AG04450 (cell line): ENCODE measurements around the gene AKT2. TPM values are rescaled to one million over a fixed set of nuclear protein-coding genes. Genes with fewer than 3 reads are reported as not detected.

Source experiments
- CTCF ChIA-PET: fragments of 300-600, 350-600 bp; formaldehyde crosslinking; extraction: SDS; loops from one replicate; lab custom pipeline; 2022; ENCODE audit warnings: antibody characterized with exemption, inconsistent platforms; lab: Charles Lee
- POLR2A ChIA-PET: fragments of 350-600 bp; formaldehyde crosslinking; extraction: SDS; loops from one replicate; lab custom pipeline; 2021; ENCODE audit warnings: antibody characterized with exemption, inconsistent platforms; lab: Yijun Ruan, JAX
- DNase-seq: peaks from one replicate; pipeline ENCODE4 v3.0.0-alpha.2; 2011; ENCODE audit warnings: low read depth, low spot score
- H3K27ac ChIP-seq: one replicate; pipeline ENCODE4 v1.5.1; 2012; ENCODE audit warnings: low read depth, low read length, control low read depth
- H3K27me3 ChIP-seq: one replicate; pipeline ENCODE4 v1.6.0; 2012; ENCODE audit warnings: low read length; ENCODE audit not compliant: control insufficient read depth, insufficient read depth
- H3K4me3 ChIP-seq: 2 replicates; pipeline ENCODE4 v1.5.1; 2011; ENCODE audit warnings: mild to moderate bottlenecking, low read depth, low read length, control low read depth
- H3K9me3 ChIP-seq: 2 replicates; pipeline ENCODE4 v1.5.1; 2012; ENCODE audit warnings: low read length; ENCODE audit not compliant: control insufficient read depth, insufficient read depth
- CTCF ChIP-seq: IDR thresholded peaks from 2 replicates; pipeline ENCODE4 v1.5.1; 2011; ENCODE audit warnings: low read depth, low read length, control low read depth, inconsistent platforms
- polyA plus RNA-seq: library from polyadenylated mRNA; depleted of rRNA; stranded (reverse); fragments of >200 nt; gene quantifications from 2 replicates; pipeline ENCODE4 v1.2.3, GENCODE V29; 2011

The AKT2 gene
- polyA plus RNA-seq, 1 experiment, result 99.8 TPM

GRCh38 chr19:40217027-40217810 is 67.9 kb downstream of the AKT2 start:
- H3K27ac ChIP-seq, result no peak overlapping the region
- peaks cover 16% of the 10 kb centered on the region for H3K27me3 ChIP-seq
- 0 out of 2 replicates have a peak, but pooled peaks have one; percentile 13 for TF ChIP-seq CTCF
- CTCF ChIA-PET, result interaction anchor here (0.7 to 1.6 kb wide), 2 partner anchors 77 to 756 kb away, joined by 3 to 11 read pairs; no protein-coding TSS in a partner anchor
- DNase-seq, result no peak
- peaks cover 3% of the 10 kb centered on the region for H3K9me3 ChIP-seq
- no peak overlapping the region for H3K4me3 ChIP-seq
- POLR2A ChIA-PET, result no interaction called here

- Histone ChIP-seq H3K27me3 (peaks cover 16% of the 10 kb centered on the region), H3K4me3 (no peak overlapping the region), H3K9me3 (no peaks in the 10 kb centered on the region; the same call in 1 of the 2 replicates), H3K27ac (no peak overlapping the region)
- ChIA-PET POLR2A (no interaction called here), CTCF (interaction anchor here (0.7 kb wide), 1 partner anchor 756 kb away, joined by 3 read pairs; no protein-coding TSS in a partner anchor)
- DNase-seq, result no peak
- no peak for TF ChIP-seq CTCF
These were observed 68.4 kb downstream of the AKT2 start for GRCh38 chr19:40216777-40217026.

- Histone ChIP-seq H3K4me3 (no peak overlapping the region), H3K9me3 (no peaks in the 10 kb centered on the region; the same call in 1 of the 2 replicates), H3K27me3 (peaks cover 16% of the 10 kb centered on the region), H3K27ac (no peak overlapping the region)
- POLR2A ChIA-PET, result no interaction called here
- CTCF ChIA-PET, result interaction anchor here (0.7 kb wide), 1 partner anchor 72 kb away, joined by 6 read pairs; no protein-coding TSS in a partner anchor
- DNase-seq, result no peak
- no peak for TF ChIP-seq CTCF
These were observed 69.0 kb downstream of the AKT2 start for GRCh38 chr19:40216013-40216776.

- Histone ChIP-seq H3K27me3 (peaks cover 16% of the 10 kb centered on the region), H3K4me3 (no peak overlapping the region), H3K27ac (no peak overlapping the region), H3K9me3 (no peaks in the 10 kb centered on the region; the same call in 1 of the 2 replicates)
- DNase-seq, result no peak
- TF ChIP-seq CTCF, result no peak
- CTCF ChIA-PET, result no interaction called here
- POLR2A ChIA-PET, result no interaction called here
These were observed 70.2 kb downstream of the AKT2 start for GRCh38 chr19:40214936-40215335.
